Endothelial cell (in vitro differentiated cells): ENCODE results near the gene FKBP5. TPM values are rescaled to one million over a fixed set of nuclear protein-coding genes. Genes with fewer than 3 reads are reported as not detected.

Experiments
- DNase-seq: peaks from one replicate; pipeline ENCODE4 v3.0.0; 2021; ENCODE audit warnings: low spot score
- H3K27ac Mint-ChIP-seq: one replicate; pipeline ENCODE4 v1.8.0; 2021; ENCODE audit warnings: mixed read lengths, inconsistent platforms; ENCODE audit not compliant: unreplicated experiment
- H3K27me3 Mint-ChIP-seq: one replicate; pipeline ENCODE4 v1.8.0; 2021; ENCODE audit warnings: mild to moderate bottlenecking, moderate library complexity, mixed read lengths, inconsistent platforms; ENCODE audit not compliant: unreplicated experiment
- H3K36me3 Mint-ChIP-seq: one replicate; pipeline ENCODE4 v1.8.0; 2021; ENCODE audit warnings: mild to moderate bottlenecking, low read depth, mixed read lengths, inconsistent platforms; ENCODE audit not compliant: unreplicated experiment
- H3K4me1 Mint-ChIP-seq: one replicate; pipeline ENCODE4 v1.8.0; 2021; ENCODE audit warnings: mild to moderate bottlenecking, mixed read lengths, inconsistent platforms; ENCODE audit not compliant: unreplicated experiment
- H3K4me3 Mint-ChIP-seq: one replicate; pipeline ENCODE4 v1.8.0; 2021; ENCODE audit warnings: mild to moderate bottlenecking, mixed read lengths, inconsistent platforms; ENCODE audit not compliant: unreplicated experiment
- H3K9me3 Mint-ChIP-seq: one replicate; pipeline ENCODE4 v1.8.0; 2021; ENCODE audit warnings: mixed read lengths, inconsistent platforms; ENCODE audit not compliant: unreplicated experiment
- total RNA-seq: library from RNA; stranded (reverse); fragmentation: NEBNext Ultra II Directional; extraction: Animal tissue kit (Norgen Biotek cat#: 25700); gene quantifications from one replicate; pipeline ENCODE4 v1.2.1, GENCODE V29; 2021; ENCODE audit not compliant: unreplicated experiment
- TF ChIP-seq, protein P1 (sequence below): fragments of 200-600 bp; sonication (generic); IDR thresholded peaks from one replicate; pipeline ENCODE4 v1.5.0; 2021; ENCODE audit warnings: antibody characterized with exemption; ENCODE audit not compliant: unreplicated experiment

The FKBP5 gene
- total RNA-seq, 1 donor from 2014 or later = 7.2 TPM

DNA sequence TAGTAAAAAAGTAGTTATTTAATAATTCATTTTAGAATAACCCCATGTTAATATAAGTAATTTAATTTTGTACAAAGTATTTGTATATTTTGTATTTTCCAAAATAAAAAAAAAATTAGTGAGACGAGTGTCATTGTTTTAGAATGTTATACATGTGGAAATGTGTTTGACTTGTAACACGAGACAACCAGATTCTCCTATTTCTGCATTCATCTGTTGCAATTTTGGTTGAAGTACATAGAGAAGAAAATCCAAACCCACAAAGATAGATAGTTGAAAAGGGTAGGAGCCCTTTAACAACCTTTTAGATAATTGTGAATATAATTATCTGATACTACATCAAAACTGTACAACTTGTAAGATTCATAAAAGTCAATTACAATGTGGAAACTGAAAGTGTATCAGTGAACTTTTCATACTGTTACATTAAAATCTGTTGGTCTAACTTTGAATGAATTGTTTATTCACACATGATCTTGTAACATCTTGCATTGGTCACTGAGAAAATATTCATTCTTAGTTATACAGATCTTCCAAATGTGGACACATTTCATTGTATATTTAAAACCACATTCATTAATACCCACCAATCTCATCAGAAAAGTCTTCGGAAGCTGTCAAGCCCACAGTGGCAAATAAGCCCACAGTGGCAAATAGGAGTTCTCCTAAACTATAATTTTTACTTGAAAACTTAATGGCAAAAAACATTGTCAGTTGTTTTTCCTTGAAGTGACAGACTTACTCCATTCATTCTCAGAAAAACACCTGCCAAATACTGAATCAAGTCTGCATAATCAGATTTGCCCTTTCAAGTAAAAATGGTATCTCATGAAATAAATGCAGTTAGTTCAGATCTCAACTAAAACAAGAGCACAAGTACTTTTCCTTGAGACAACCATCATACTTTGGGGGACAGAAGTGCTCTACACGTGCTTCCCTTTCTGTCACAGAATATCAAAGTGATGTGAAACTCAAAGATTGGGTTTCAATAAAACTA, 52.8 kb downstream of the FKBP5 start:
- no peaks in the 10 kb centered on the region for H3K27me3 Mint-ChIP-seq
- peaks cover 6% of the 10 kb centered on the region for H3K4me1 Mint-ChIP-seq
- H3K36me3 Mint-ChIP-seq = no peaks in the 10 kb centered on the region
- no peak overlapping the region for H3K4me3 Mint-ChIP-seq
- no peak for DNase-seq
- H3K9me3 Mint-ChIP-seq = no peaks in the 10 kb centered on the region
- TF ChIP-seq, protein P1, sequence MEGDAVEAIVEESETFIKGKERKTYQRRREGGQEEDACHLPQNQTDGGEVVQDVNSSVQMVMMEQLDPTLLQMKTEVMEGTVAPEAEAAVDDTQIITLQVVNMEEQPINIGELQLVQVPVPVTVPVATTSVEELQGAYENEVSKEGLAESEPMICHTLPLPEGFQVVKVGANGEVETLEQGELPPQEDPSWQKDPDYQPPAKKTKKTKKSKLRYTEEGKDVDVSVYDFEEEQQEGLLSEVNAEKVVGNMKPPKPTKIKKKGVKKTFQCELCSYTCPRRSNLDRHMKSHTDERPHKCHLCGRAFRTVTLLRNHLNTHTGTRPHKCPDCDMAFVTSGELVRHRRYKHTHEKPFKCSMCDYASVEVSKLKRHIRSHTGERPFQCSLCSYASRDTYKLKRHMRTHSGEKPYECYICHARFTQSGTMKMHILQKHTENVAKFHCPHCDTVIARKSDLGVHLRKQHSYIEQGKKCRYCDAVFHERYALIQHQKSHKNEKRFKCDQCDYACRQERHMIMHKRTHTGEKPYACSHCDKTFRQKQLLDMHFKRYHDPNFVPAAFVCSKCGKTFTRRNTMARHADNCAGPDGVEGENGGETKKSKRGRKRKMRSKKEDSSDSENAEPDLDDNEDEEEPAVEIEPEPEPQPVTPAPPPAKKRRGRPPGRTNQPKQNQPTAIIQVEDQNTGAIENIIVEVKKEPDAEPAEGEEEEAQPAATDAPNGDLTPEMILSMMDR = no peak
- H3K27ac Mint-ChIP-seq = no peak overlapping the region

DNA sequence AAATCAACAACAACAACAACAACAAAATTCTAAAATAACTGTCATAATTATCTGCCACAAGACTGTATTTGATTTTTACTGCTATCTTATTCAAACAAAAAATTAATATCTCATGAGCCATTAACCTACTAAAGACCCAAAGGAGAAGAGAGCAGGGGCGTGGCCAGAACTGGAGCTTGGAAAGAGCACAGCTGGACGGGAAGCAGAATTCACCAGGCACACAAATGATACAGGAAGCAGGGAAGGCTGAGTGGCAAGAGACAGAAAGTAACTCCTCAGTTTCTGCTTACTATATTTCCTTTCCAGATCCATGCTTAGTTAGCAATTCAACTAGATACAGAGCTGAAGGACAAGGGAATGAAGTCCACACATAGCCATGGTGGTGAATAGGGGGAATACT, 54.4 kb downstream of the FKBP5 start:
- peaks cover 6% of the 10 kb centered on the region for H3K4me1 Mint-ChIP-seq
- TF ChIP-seq, protein P1 = no peak
- DNase-seq = peak; percentile 8

DNA sequence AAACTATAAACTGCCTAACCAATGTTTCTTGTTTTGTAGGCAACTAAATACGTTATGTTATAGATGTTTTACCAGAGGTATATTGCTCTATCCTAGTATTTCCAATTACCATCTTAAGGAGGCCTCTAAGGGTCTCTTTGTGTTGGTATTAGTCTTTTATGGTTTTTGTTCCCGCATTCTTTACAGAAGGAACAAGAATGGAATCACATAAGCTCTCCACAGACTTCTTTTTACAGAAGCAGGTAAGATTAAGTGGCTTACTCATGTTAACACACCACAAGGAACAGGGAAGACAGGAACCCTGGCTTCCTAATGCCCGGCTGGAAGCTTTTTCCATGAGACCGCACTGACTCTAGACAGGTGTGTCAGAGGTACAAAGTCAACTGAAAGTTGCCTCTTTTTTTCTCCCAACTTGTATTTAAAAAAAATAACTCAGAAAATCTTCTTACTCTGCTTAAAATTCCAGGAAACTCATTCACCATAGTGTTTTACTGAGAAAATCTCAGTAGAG, 55.1 kb downstream of the FKBP5 start:
- TF ChIP-seq, protein P1 = no peak
- DNase-seq = no peak
- Mint-ChIP-seq H3K27me3 (no peaks in the 10 kb centered on the region), H3K27ac (no peak overlapping the region), H3K4me1 (peaks cover 6% of the 10 kb centered on the region), H3K9me3 (no peaks in the 10 kb centered on the region), H3K4me3 (no peak overlapping the region), H3K36me3 (no peaks in the 10 kb centered on the region)

More for the DNA sequence above, 54.4 kb downstream of the FKBP5 start:
- Mint-ChIP-seq H3K4me3 (no peak overlapping the region), H3K36me3 (no peaks in the 10 kb centered on the region), H3K27ac (peak overlapping the region; percentile 40), H3K27me3 (no peaks in the 10 kb centered on the region), H3K9me3 (no peaks in the 10 kb centered on the region)

DNA sequence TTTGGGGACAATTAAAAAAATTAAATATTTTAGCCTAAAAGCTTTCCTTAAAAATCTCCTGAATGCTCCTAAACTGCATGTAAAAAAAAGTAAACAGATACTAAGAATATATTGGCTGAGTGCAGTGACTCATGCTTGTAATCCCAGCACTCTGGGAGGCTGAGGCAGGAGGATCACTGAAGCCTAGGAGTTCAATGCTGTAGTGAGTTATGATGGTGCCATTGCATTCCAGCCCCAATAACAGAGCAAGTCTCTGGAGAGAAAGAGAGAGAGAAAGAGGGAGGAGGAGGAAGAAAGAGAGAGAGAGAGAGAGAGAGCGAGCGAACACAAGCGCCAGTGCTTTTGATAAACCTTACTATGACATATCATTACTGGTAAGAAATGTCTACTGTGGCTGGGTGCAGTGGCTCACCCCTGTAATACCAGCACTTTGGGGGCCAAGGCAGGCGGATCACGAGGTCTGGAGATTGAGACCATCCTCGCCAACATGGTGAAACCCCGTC, 58.8 kb downstream of the FKBP5 start:
- Mint-ChIP-seq H3K36me3 (no peaks in the 10 kb centered on the region), H3K27ac (no peak overlapping the region), H3K4me1 (peaks cover 6% of the 10 kb centered on the region), H3K9me3 (no peaks in the 10 kb centered on the region), H3K4me3 (no peak overlapping the region), H3K27me3 (no peaks in the 10 kb centered on the region)
- TF ChIP-seq, protein P1 = no peak
- DNase-seq = no peak

DNA sequence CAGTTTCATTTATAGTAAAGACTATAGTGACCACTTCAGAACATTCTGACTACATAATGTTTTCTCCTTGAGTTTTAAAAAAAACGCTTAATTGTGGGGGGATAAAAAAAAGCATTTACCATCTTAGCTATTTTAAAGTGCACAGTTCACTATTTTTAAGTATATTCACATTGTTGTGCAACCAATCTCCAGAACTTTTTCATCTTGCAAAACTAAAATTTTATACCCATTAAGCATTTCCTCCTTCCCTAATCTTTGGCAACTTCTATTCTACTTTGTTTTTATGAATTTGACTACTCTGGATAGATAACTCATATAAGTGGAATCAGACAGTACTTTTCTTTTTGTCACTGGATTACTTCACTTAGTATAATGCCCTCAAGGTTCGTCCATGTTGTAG, 62.3 kb downstream of the FKBP5 start:
- Mint-ChIP-seq H3K27me3 (no peaks in the 10 kb centered on the region), H3K9me3 (no peaks in the 10 kb centered on the region), H3K4me1 (no peaks in the 10 kb centered on the region), H3K4me3 (no peak overlapping the region), H3K27ac (no peak overlapping the region), H3K36me3 (no peaks in the 10 kb centered on the region)
- DNase-seq = no peak
- TF ChIP-seq, protein P1 = no peak
